K562 (cell line): ENCODE data around the gene BMP4. TPM values are rescaled to one million over a fixed set of nuclear protein-coding genes. Genes with fewer than 3 reads are reported as not detected.

Experiments
- ATAC-seq: fragments of 200-7000 bp; cut with Tn5 transposase; 3 replicates; pipeline ENCODE4 v1.9.1; 2020; ENCODE audit warnings: moderate library complexity
- BruUV-seq: library from RNA; stranded (reverse); fragments of 400-500 nt; replicated peaks from 2 replicates; lab custom pipeline; 2021; lab: Mats Ljungman, UMichigan
- CTCF ChIA-PET: fragments of 300-600 bp; formaldehyde crosslinking; extraction: SDS; loops from one replicate; lab custom pipeline; 2021; ENCODE audit warnings: low intra/inter-chr PET ratio; lab: Yijun Ruan, JAX
- POLR2A ChIA-PET: fragments of 300-600, 350-650 bp; sonication (Branson Sonifier 250); formaldehyde crosslinking; extraction: SDS; loops from one replicate; lab custom pipeline; 2021; ENCODE audit warnings: antibody characterized with exemption, inconsistent platforms; lab: Yijun Ruan, JAX
- DNase-seq, 4 experiments: peaks; one replicate each; pipeline versions ENCODE4 v3.0.0 to v3.0.0-alpha.2; 2011 to 2018; ENCODE audit warnings: low spot score in 3 of 4, mixed read lengths in 3 of 4; ENCODE audit errors: extremely low read depth in 1 of 4
- FAIRE-seq: peaks from 2 replicates; lab custom pipeline; 2011; peaks lifted over from hg19 to GRCh38; lab: Jason Lieb, UNC
- H2AFZ ChIP-seq: 2 replicates; pipeline ENCODE4 v1.6.0; 2011; ENCODE audit warnings: low read depth, low read length, control low read depth, inconsistent platforms
- H3K27ac ChIP-seq: fragments of 200-600 bp; 3 replicates; pipeline ENCODE4 v1.8.0; 2011; ENCODE audit warnings: low read depth, mild to moderate bottlenecking, control low read depth, inconsistent platforms, low read length, moderate library complexity, mixed read lengths; ENCODE audit errors: extremely low read depth
- H3K27me3 ChIP-seq, 2 experiments: fragments of 300-600 bp in 1 of 2; 2 replicates in 1 of 2; 3 replicates in 1 of 2; pipeline versions ENCODE4 v1.6.0 to v1.8.0; 2011; ENCODE audit warnings: inconsistent platforms in 2 of 2, low read length in 2 of 2, mild to moderate bottlenecking in 1 of 2, mixed read lengths in 1 of 2, moderate library complexity in 1 of 2; ENCODE audit not compliant: control insufficient read depth in 2 of 2, insufficient read depth in 2 of 2
- H3K36me3 ChIP-seq: fragments of 300-600 bp; 3 replicates; pipeline ENCODE4 v1.8.0; 2011; ENCODE audit warnings: mild to moderate bottlenecking, low read length, inconsistent platforms; ENCODE audit not compliant: control insufficient read depth, insufficient read depth
- H3K4me1 ChIP-seq, 2 experiments: fragments of 200-600 bp in 1 of 2; replicated peaks in 1 of 2; 2 replicates in 1 of 2; 3 replicates in 1 of 2; pipeline versions ENCODE4 v1.5.1 to v1.8.0; 2011; ENCODE audit warnings: inconsistent platforms in 2 of 2, low read length in 2 of 2, mild to moderate bottlenecking in 1 of 2, mixed read lengths in 1 of 2, moderate library complexity in 1 of 2; ENCODE audit not compliant: control insufficient read depth in 2 of 2, insufficient read depth in 2 of 2
- H3K4me2 ChIP-seq: 2 replicates; pipeline ENCODE4 v1.6.1; 2011; ENCODE audit warnings: low read length, control low read depth, inconsistent platforms, mixed read lengths; ENCODE audit not compliant: insufficient read depth
- H3K4me3 ChIP-seq: fragments of 200-600 bp; sonication (generic), shearing (Covaris generic); 2 replicates; pipeline ENCODE4 v1.5.1; 2016; ENCODE audit warnings: control low read depth, inconsistent platforms
- H3K79me2 ChIP-seq: fragments of 200-600 bp; 3 replicates; pipeline ENCODE4 v1.8.0; 2011; ENCODE audit warnings: low read length, inconsistent platforms; ENCODE audit not compliant: control insufficient read depth, insufficient read depth
- H3K9ac ChIP-seq, 2 experiments: 2 replicates each; pipeline versions ENCODE4 v1.6.0 to v1.6.1; 2011; ENCODE audit warnings: low read depth in 2 of 2, low read length in 2 of 2, control low read depth in 1 of 2, inconsistent platforms in 1 of 2, mild to moderate bottlenecking in 1 of 2, mixed read lengths in 1 of 2; ENCODE audit not compliant: insufficient read depth in 1 of 2
- H3K9me1 ChIP-seq: one replicate; pipeline ENCODE4 v1.6.0; 2011; ENCODE audit warnings: inconsistent platforms, mild to moderate bottlenecking, low read length, moderate library complexity; ENCODE audit not compliant: control insufficient read depth, insufficient read depth
- H3K9me3 ChIP-seq: replicated peaks from 2 replicates; pipeline ENCODE4 v1.5.1; 2011; ENCODE audit warnings: low read depth, low read length, inconsistent platforms; ENCODE audit not compliant: control insufficient read depth, insufficient read depth
- H4K20me1 ChIP-seq: replicated peaks from 2 replicates; pipeline ENCODE4 v1.6.1; 2011; ENCODE audit warnings: low read length, inconsistent platforms, mixed read lengths; ENCODE audit not compliant: control insufficient read depth, insufficient read depth
- BCL6 ChIP-seq: fragments of 250-450 bp; sonication (Bioruptor Pico); IDR thresholded peaks from 2 replicates; pipeline ENCODE4 v1.4.0; 2020
- COPS2 ChIP-seq: fragments of 450-650 bp; conservative IDR thresholded peaks from 2 replicates; pipeline ENCODE4 v1.6.1; 2016; ENCODE audit warnings: mild to moderate bottlenecking, moderate library complexity
- MTA3 ChIP-seq: fragments of 450-650 bp; formaldehyde crosslinking; IDR thresholded peaks from 2 replicates; pipeline ENCODE4 v1.6.1; 2017; ENCODE audit warnings: mild to moderate bottlenecking, borderline replicate concordance
- TGIF2 ChIP-seq: sonication (generic); formaldehyde crosslinking; IDR thresholded peaks from 2 replicates; pipeline ENCODE4 v1.8.1; 2022; ENCODE audit warnings: mild to moderate bottlenecking, missing genetic modification reagents, moderate library complexity
- ZNF830 ChIP-seq: fragments of 250-450 bp; sonication (Bioruptor Pico); IDR thresholded peaks from 2 replicates; pipeline ENCODE4 v1.5.0; 2021; ENCODE audit warnings: mild to moderate bottlenecking
- WGBS: fragments of 100-300 bp; shearing (Covaris generic); methylation state at CpG from one replicate; pipeline ENCODE4 v1.1.6; 2016; ENCODE audit warnings: low coverage, mixed read lengths; ENCODE audit not compliant: insufficient coverage; ENCODE audit errors: missing lambda C conversion rate; 5-methylcytosine and 5-hydroxymethylcytosine counted together
- in situ Hi-C: fragments of 300-500 bp; cut with MboI; formaldehyde crosslinking; loops from 4 replicates; pipeline ENCODE4 v1.15.0; 2018; ENCODE audit warnings: inconsistent platforms, mixed read lengths
- intact Hi-C: fragments of 100-400 bp; cut with micrococcal nuclease; formaldehyde crosslinking; loops from 2 replicates; pipeline ENCODE4 v1.14.2; 2022
- polyA plus RNA-seq, 8 experiments: library from polyadenylated mRNA; depleted of rRNA in 4 of 8; stranded (reverse) in 5 of 8; unstranded in 3 of 8; fragments of >200 nt; fragmentation: Nextera tagmentation in 2 of 8; fragmentation: Illumina TruSeq in 1 of 8; extraction: Ambion mirVana in 2 of 8; extraction: Trizol in 1 of 8; gene quantifications; 2 replicates each; pipeline versions ENCODE4 v1.2.1 to v1.2.3, GENCODE V29; 2011 to 2014; ENCODE audit warnings: inconsistent platforms in 1 of 8, missing spikeins in 1 of 8
- total RNA-seq, 7 experiments: library from RNA; depleted of rRNA in 6 of 7; stranded (reverse); fragments of >200 nt in 6 of 7; fragmentation: Illumina TruSeq in 2 of 7; extraction: Trizol in 2 of 7; gene quantifications; 2 replicates each; pipeline versions ENCODE4 v1.2.1 to v1.2.3, GENCODE V29; 2011 to 2021; ENCODE audit warnings: low replicate concordance in 1 of 7
- TF ChIP-seq, protein P1 (sequence below): sonication (generic); formaldehyde crosslinking; IDR thresholded peaks from 2 replicates; pipeline ENCODE4 v1.8.0; 2023; ENCODE audit warnings: mild to moderate bottlenecking, missing genetic modification reagents

The BMP4 gene
- total and polyA plus RNA-seq, 9 of the 15 experiments (the other 6 are each of a cell fraction or from before 2014, with no cell fraction given), result not detected

DNA sequence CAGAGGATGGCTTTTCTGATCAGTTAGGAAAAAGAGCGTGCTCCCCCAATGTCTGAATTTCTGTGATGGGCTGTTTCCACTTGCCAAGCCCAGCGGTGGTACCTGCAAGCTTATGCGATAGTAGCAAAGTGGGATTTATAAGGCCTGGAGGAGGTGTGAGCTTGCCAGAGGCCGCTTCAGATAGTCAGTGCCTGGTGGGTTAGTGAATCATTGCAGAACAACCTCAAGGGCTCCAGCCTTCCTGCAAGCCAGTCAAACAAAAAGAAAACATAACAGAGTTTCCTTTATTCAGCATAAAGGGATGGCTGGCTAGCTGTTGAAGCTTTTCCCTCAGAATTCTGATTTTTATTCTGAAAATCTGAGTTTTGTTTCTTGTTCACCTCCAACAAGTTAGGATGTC is 7.6 kb upstream of the BMP4 start:
- H4K20me1 ChIP-seq, result no peaks in the 10 kb centered on the region
- intact Hi-C loops, result no loop called here
- FAIRE-seq (no peak), ATAC-seq (no peak)
- no peaks in the 10 kb centered on the region for H3K9me3 ChIP-seq
- H3K27me3 ChIP-seq, result peaks cover 0 to 11% of the 10 kb centered on the region in 2 experiments; a peak in 3 of 5 replicates
- H3K4me1 ChIP-seq, result no peaks in the 10 kb centered on the region
- POLR2A ChIA-PET, result interaction anchor here (0.7 kb wide), 1 partner anchor 24 kb away, joined by 3 read pairs; no protein-coding TSS in a partner anchor
- in situ Hi-C loops, result no loop called here
- BruUV-seq, result no TSS peak
- H3K27ac ChIP-seq, result no peak overlapping the region
- TF ChIP-seq, protein P1, sequence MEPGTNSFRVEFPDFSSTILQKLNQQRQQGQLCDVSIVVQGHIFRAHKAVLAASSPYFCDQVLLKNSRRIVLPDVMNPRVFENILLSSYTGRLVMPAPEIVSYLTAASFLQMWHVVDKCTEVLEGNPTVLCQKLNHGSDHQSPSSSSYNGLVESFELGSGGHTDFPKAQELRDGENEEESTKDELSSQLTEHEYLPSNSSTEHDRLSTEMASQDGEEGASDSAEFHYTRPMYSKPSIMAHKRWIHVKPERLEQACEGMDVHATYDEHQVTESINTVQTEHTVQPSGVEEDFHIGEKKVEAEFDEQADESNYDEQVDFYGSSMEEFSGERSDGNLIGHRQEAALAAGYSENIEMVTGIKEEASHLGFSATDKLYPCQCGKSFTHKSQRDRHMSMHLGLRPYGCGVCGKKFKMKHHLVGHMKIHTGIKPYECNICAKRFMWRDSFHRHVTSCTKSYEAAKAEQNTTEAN (CRISPR knock-in tag), result no peak
- TF ChIP-seq ZNF830 (CRISPR knock-in tag) (no peak), BCL6 (CRISPR knock-in tag) (no peak), COPS2 (no peak), MTA3 (no peak), TGIF2 (CRISPR knock-in tag) (no peak)
- TF ChIP-seq, all 486 proteins: peak for 0
- Histone ChIP-seq H3K36me3 (no peaks in the 10 kb centered on the region), H3K9me1 (no peaks in the 10 kb centered on the region), H3K4me3 (no peak overlapping the region), H3K79me2 (no peaks in the 10 kb centered on the region), H3K4me2 (no peak overlapping the region), H3K9ac (no peak overlapping the region), H2AFZ (no peak overlapping the region)
- CTCF ChIA-PET, result no interaction called here
- DNase-seq, result no peak
- WGBS, result 0% methylated on average over 4 of the region's 4 CpGs
